BE2C (cell line): ENCODE data around the gene NXPE4.
"Not testable (repeated sequence)": the region's sequence is repeated elsewhere in the genome, so short reads cannot be mapped to it uniquely, and the experiment has no call there.

Source experiments
- DNase-seq: peaks from one replicate; pipeline ENCODE4 v3.0.0-alpha.2; 2020
- H3K27me3 ChIP-seq: fragments of 250-450 bp; sonication (Bioruptor Pico); 2 replicates; pipeline ENCODE4 v1.5.1; 2020; ENCODE audit warnings: mild to moderate bottlenecking
- H3K36me3 ChIP-seq: fragments of 250-450 bp; sonication (Bioruptor Pico); 2 replicates; pipeline ENCODE4 v1.5.1; 2020; ENCODE audit warnings: mild to moderate bottlenecking
- H3K4me1 ChIP-seq: fragments of 250-450 bp; sonication (Bioruptor Pico); 2 replicates; pipeline ENCODE4 v1.5.1; 2020
- H3K4me3 ChIP-seq: 2 replicates; pipeline ENCODE4 v1.5.1; 2011; ENCODE audit warnings: low read depth, low read length
- H3K9me3 ChIP-seq: fragments of 250-450 bp; sonication (Bioruptor Pico); 2 replicates; pipeline ENCODE4 v1.5.1; 2020
- CTCF ChIP-seq: IDR thresholded peaks from 2 replicates; pipeline ENCODE4 v1.5.1; 2012; ENCODE audit warnings: mild to moderate bottlenecking, low read depth, low read length

NXPE4 gene

DNA sequence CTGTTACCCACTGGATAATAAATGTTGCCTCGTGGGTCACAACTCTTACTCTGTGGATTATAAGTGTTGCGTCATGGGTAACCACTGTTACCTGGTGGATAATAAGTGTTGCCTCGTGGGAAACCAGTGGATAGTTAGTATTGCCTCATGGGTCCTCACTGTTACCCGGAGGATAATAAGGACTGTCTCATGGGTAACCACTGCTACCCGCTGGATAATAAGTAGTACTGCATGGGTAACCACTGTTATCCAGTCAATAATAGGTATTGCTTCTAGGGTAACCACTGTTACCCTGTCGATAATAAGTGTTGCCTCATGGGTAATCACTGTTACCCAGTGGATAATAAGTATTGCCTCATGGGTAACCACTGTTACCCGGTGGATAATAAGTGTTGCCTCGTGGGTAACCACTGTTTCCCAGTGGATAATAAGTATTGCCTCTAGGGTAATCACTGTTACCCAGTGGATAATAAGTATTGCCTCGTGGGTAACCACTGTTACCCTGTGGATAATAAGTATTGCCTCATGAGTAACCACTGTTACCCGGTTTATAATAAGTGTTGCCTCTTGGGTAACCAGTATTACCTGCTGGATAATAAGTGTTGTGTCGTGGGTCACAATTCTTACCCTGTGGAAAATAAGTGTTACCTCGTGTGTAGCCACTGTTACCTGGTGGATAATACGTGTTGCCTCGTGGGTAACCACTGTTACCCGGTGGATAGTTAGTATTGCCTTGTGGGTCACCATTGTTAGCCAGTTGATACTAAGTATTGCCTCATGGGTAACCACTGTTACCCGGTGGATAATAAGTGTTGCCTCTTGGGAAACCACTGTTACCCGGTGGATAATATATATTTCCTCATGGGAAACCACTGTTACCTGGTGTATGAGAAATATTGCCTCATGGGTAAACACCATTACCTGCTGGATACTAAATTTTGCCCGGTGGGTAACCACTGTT is 15.7 kb upstream of the NXPE4 start:
- Histone ChIP-seq H3K36me3 (no peaks in the 10 kb centered on the region), H3K27me3 (no peaks in the 10 kb centered on the region), H3K4me3 (no peak overlapping the region), H3K9me3 (peaks cover 2% of the 10 kb centered on the region), H3K4me1 (no peaks in the 10 kb centered on the region)
- no peak for TF ChIP-seq CTCF
- DNase-seq: no peak

DNA sequence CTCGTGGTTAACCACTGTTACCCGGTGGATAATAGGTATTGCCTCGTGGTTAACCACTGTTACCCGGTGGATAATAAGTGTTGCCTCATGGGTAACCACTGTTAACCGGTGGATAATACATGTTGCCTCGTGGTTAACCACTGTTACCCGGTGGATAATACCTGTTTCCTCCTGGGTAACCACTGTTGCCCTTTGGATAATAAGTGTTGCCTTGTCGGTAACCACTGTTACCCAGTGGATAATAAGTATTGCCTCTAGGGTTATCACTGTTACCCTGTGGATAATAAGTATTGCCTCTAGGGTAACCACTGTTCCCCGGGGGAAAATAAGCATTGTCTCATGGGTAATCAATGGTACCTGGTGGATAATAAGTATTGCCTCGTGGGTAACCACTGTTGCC is 15.0 kb upstream of the NXPE4 start:
- no peaks in the 10 kb centered on the region for H3K4me1 ChIP-seq
- no peak overlapping the region for H3K4me3 ChIP-seq
- H3K36me3 ChIP-seq: no peaks in the 10 kb centered on the region
- no peak for DNase-seq
- H3K9me3 ChIP-seq: peaks cover 7% of the 10 kb centered on the region
- no peaks in the 10 kb centered on the region for H3K27me3 ChIP-seq
- TF ChIP-seq CTCF: no peak

GRCh38 chr11:114609429-114609828 is 13.8 kb upstream of the NXPE4 start:
- H3K36me3 ChIP-seq: no peaks in the 10 kb centered on the region
- H3K4me1 ChIP-seq: no peaks in the 10 kb centered on the region
- TF ChIP-seq CTCF: no peak
- H3K27me3 ChIP-seq: no peaks in the 10 kb centered on the region
- peaks cover 7% of the 10 kb centered on the region for H3K9me3 ChIP-seq
- H3K4me3 ChIP-seq: no peak overlapping the region
- no peak for DNase-seq

- not testable (repeated sequence) for H3K27me3 ChIP-seq, H3K36me3 ChIP-seq, H3K4me1 ChIP-seq, DNase-seq, H3K4me3 ChIP-seq, H3K9me3 ChIP-seq
Measured at GRCh38 chr11:114608605-114609004, 13.0 kb upstream of the NXPE4 start.

- Histone ChIP-seq H3K4me1 (no peaks in the 10 kb centered on the region), H3K9me3 (peaks cover 5% of the 10 kb centered on the region; the same call in 1 of the 2 replicates), H3K36me3 (no peaks in the 10 kb centered on the region), H3K27me3 (no peaks in the 10 kb centered on the region), H3K4me3 (no peak overlapping the region)
- no peak for TF ChIP-seq CTCF
- no peak for DNase-seq
Measured at GRCh38 chr11:114607753-114608459, 12.3 kb upstream of the NXPE4 start.

DNA sequence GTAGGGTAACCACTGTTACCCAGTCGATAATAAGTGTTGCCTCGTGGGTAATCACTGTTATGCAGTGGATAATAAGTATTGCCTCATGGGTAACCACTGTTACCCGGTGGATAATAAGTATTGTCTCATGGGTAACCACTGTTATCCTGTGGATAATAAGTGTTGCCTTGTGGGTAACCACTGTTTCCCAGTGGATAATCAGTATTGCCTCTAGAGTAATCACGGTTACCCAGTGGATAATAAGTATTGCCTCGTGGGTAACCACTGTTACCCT is 11.2 kb upstream of the NXPE4 start:
- not testable (repeated sequence) for H3K4me3 ChIP-seq

More for the DNA sequence above, 11.2 kb upstream of the NXPE4 start:
- not testable (repeated sequence) for H3K4me1 ChIP-seq, H3K27me3 ChIP-seq, H3K9me3 ChIP-seq, H3K36me3 ChIP-seq, DNase-seq
